Fibroblast of lung (primary cell): ENCODE measurements around the gene LCN6.

Experiments used
- CTCF ChIP-seq, 2 donors: IDR thresholded peaks in 1 of 2; conservative IDR thresholded peaks in 1 of 2; 1 replicate in 1 of 2; 2 replicates in 1 of 2; pipeline ENCODE4 v1.5.1; 2011 to 2012; ENCODE audit warnings: low read length in 2 of 2, control low read depth in 1 of 2, inconsistent platforms in 1 of 2, low read depth in 1 of 2, mild to moderate bottlenecking in 1 of 2
- EZH2 ChIP-seq: IDR thresholded peaks from 2 replicates; pipeline ENCODE4 v1.5.1; 2012; ENCODE audit warnings: low read length, control low read depth, mild to moderate bottlenecking; ENCODE audit errors: missing control alignments

GRCh38 chr9:136732444-136733178 lies 15.7 kb downstream of the LCN6 start:
- TF ChIP-seq CTCF (conservative IDR thresholded peaks at IDR 0.05 in 1 of 2, IDR thresholded peaks at IDR 0.05 in 1 of 2; ENCODE audit: low read depth in 1 of 2, low read length in 2 of 2): no peak
- TF ChIP-seq EZH2: no peak
